Stimulated activated CD8-positive, alpha-beta memory T cell treated with anti-CD3 and anti-CD28 coated beads, Interleukin-12 subunit alpha, Interleukin-12 subunit beta, amount 100 ng/mL, for 24 hours (primary cell): ENCODE results near the gene SLC35G1.

Experiments used
- DNase-seq: peaks from one replicate; pipeline ENCODE4 v3.0.0-alpha.2; 2020; ENCODE audit errors: extremely low read depth

SLC35G1 gene

GRCh38 chr10:93876381-93876780, 17.4 kb upstream of the SLC35G1 start:
- no peak for DNase-seq

GRCh38 chr10:93879273-93879672, 14.5 kb upstream of the SLC35G1 start:
- DNase-seq = no peak

- no peak for DNase-seq
Observed at GRCh38 chr10:93894516-93895378, 969 bp downstream of the SLC35G1 start.

- no peak for DNase-seq
Observed at GRCh38 chr10:93897070-93897780, 3.4 kb downstream of the SLC35G1 start.

- DNase-seq = no peak
Observed at GRCh38 chr10:93899109-93899508, 5.3 kb downstream of the SLC35G1 start.

GRCh38 chr10:93903051-93903450, 9.3 kb downstream of the SLC35G1 start:
- no peak for DNase-seq

GRCh38 chr10:93904901-93905300, 11.1 kb downstream of the SLC35G1 start:
- DNase-seq = no peak

GRCh38 chr10:93907059-93907458, 13.3 kb downstream of the SLC35G1 start:
- no peak for DNase-seq

GRCh38 chr10:93911866-93912265, 18.1 kb downstream of the SLC35G1 start:
- DNase-seq = no peak

- no peak for DNase-seq
Observed at GRCh38 chr10:93912444-93912843, 18.7 kb downstream of the SLC35G1 start.

GRCh38 chr10:93913706-93914105, 19.9 kb downstream of the SLC35G1 start:
- no peak for DNase-seq

- no peak for DNase-seq
Observed at GRCh38 chr10:93915598-93915997, 21.8 kb downstream of the SLC35G1 start.

GRCh38 chr10:93916257-93917063, 22.7 kb downstream of the SLC35G1 start:
- DNase-seq = no peak

GRCh38 chr10:93917064-93917391, 23.2 kb downstream of the SLC35G1 start:
- no peak for DNase-seq

- no peak for DNase-seq
Observed at GRCh38 chr10:93917821-93918220, 24.0 kb downstream of the SLC35G1 start.

GRCh38 chr10:93921338-93921737, 27.6 kb downstream of the SLC35G1 start:
- no peak for DNase-seq

GRCh38 chr10:93926613-93927012, 32.8 kb downstream of the SLC35G1 start:
- no peak for DNase-seq

GRCh38 chr10:93938140-93938539, 44.4 kb downstream of the SLC35G1 start:
- DNase-seq = no peak

GRCh38 chr10:93940881-93941280, 47.1 kb downstream of the SLC35G1 start:
- no peak for DNase-seq

- DNase-seq = no peak
Observed at GRCh38 chr10:93941606-93942005, 47.8 kb downstream of the SLC35G1 start.

GRCh38 chr10:93945819-93946218, 52.0 kb downstream of the SLC35G1 start:
- DNase-seq = no peak

GRCh38 chr10:93947055-93947454, 53.3 kb downstream of the SLC35G1 start:
- DNase-seq = no peak
